Neural progenitor cell (in vitro differentiated cells): ENCODE results near the gene CTTNBP2NL. TPM values are rescaled to one million over a fixed set of nuclear protein-coding genes. Genes with fewer than 3 reads are reported as not detected.

Experiments used
- DNase-seq: peaks from one replicate; pipeline ENCODE4 v3.0.0-alpha.2; 2016; ENCODE audit warnings: low spot score
- H2AFZ ChIP-seq: fragments of 200-600 bp; sonication (generic); replicated peaks from 2 replicates; pipeline ENCODE4 v1.6.1; 2016; ENCODE audit warnings: antibody characterized with exemption
- H3F3A ChIP-seq: fragments of 200-600 bp; sonication (generic); 2 replicates; pipeline ENCODE4 v1.6.1; 2016; ENCODE audit warnings: antibody characterized with exemption, low read depth
- H3K27ac ChIP-seq: fragments of 200-600 bp; sonication (generic); 2 replicates; pipeline ENCODE4 v1.5.1; 2016; ENCODE audit warnings: mild to moderate bottlenecking
- H3K27me3 ChIP-seq: fragments of 200-600 bp; sonication (generic); 2 replicates; pipeline ENCODE4 v1.6.1; 2016; ENCODE audit warnings: mild to moderate bottlenecking, moderate library complexity
- H3K36me3 ChIP-seq: fragments of 200-600 bp; sonication (generic); 2 replicates; pipeline ENCODE4 v1.5.1; 2016
- H3K4me1 ChIP-seq: fragments of 200-600 bp; sonication (generic); 2 replicates; pipeline ENCODE4 v1.6.1; 2016; ENCODE audit warnings: mixed run types
- H3K4me2 ChIP-seq: fragments of 200-600 bp; sonication (generic); 2 replicates; pipeline ENCODE4 v1.6.1; 2016
- H3K4me3 ChIP-seq: fragments of 200-600 bp; sonication (generic); 2 replicates; pipeline ENCODE4 v1.5.1; 2016
- H3K79me2 ChIP-seq: fragments of 200-600 bp; sonication (generic); 2 replicates; pipeline ENCODE4 v1.6.1; 2016; ENCODE audit warnings: low read depth
- H3K9ac ChIP-seq: fragments of 200-600 bp; sonication (generic); 2 replicates; pipeline ENCODE4 v1.6.1; 2016
- H3K9me3 ChIP-seq: fragments of 200-600 bp; sonication (generic); 2 replicates; pipeline ENCODE4 v1.5.1; 2016; ENCODE audit warnings: low read depth
- H4K20me1 ChIP-seq: fragments of 200-600 bp; sonication (generic); 2 replicates; pipeline ENCODE4 v1.6.1; 2016; ENCODE audit warnings: low read depth
- H3K27ac Mint-ChIP-seq: 3 replicates; pipeline ENCODE4 v1.8.0; 2021; ENCODE audit warnings: mixed read lengths
- H3K27me3 Mint-ChIP-seq: 2 replicates; pipeline ENCODE4 v1.8.0; 2022; ENCODE audit warnings: low read depth, mild to moderate bottlenecking, inconsistent platforms, moderate library complexity, mixed read lengths; ENCODE audit not compliant: insufficient read depth
- H3K36me3 Mint-ChIP-seq: 3 replicates; pipeline ENCODE4 v1.8.0; 2021; ENCODE audit warnings: mixed read lengths
- H3K4me1 Mint-ChIP-seq: 3 replicates; pipeline ENCODE4 v1.8.0; 2021; ENCODE audit warnings: mixed read lengths
- H3K4me3 Mint-ChIP-seq: 3 replicates; pipeline ENCODE4 v1.8.0; 2021; ENCODE audit warnings: mild to moderate bottlenecking, moderate library complexity, mixed read lengths
- H3K9me3 Mint-ChIP-seq: 3 replicates; pipeline ENCODE4 v1.8.0; 2020; ENCODE audit warnings: mixed read lengths
- CTCF ChIP-seq: fragments of 200-600 bp; sonication (generic); IDR thresholded peaks from 2 replicates; pipeline ENCODE4 v1.5.1; 2017; ENCODE audit warnings: antibody characterized with exemption, mild to moderate bottlenecking
- EZH2 ChIP-seq: fragments of 200-600 bp; sonication (generic); IDR thresholded peaks from 2 replicates; pipeline ENCODE4 v1.6.1; 2017; ENCODE audit warnings: antibody characterized with exemption, mild to moderate bottlenecking, moderate library complexity
- EZH2phosphoT487 ChIP-seq: fragments of 200-600 bp; sonication (generic); IDR thresholded peaks from 2 replicates; pipeline ENCODE4 v1.6.1; 2017; ENCODE audit warnings: antibody characterized with exemption
- total RNA-seq: library from RNA; depleted of rRNA; stranded (reverse); fragments of >200 nt; gene quantifications from 2 replicates; pipeline ENCODE4 v1.2.3, GENCODE V29; 2015; ENCODE audit warnings: low replicate concordance

The CTTNBP2NL gene
- total RNA-seq, 1 donor from 2014 or later: 27.2 TPM

- no peaks in the 10 kb centered on the region for H3K36me3 Mint-ChIP-seq
- peak overlapping the region; percentile 22 for H3K4me2 ChIP-seq
- H3K27me3 ChIP-seq: no peaks in the 10 kb centered on the region
- TF ChIP-seq CTCF (no peak), EZH2 (no peak), EZH2phosphoT487 (no peak)
- H3K27me3 Mint-ChIP-seq: peaks cover 6% of the 10 kb centered on the region
- peak overlapping the region; percentile 39 for H2AFZ ChIP-seq
- H3K36me3 ChIP-seq: no peaks in the 10 kb centered on the region
- H3F3A ChIP-seq: peaks cover 10% of the 10 kb centered on the region
- H3K4me3 Mint-ChIP-seq: no peak overlapping the region
- H3K27ac ChIP-seq: peak overlapping the region; percentile 10
- H4K20me1 ChIP-seq: no peaks in the 10 kb centered on the region
- peak; percentile 69 for DNase-seq
- H3K9ac ChIP-seq: no peak overlapping the region
- no peaks in the 10 kb centered on the region for H3K79me2 ChIP-seq
- no peaks in the 10 kb centered on the region for H3K9me3 ChIP-seq
- peaks cover 2% of the 10 kb centered on the region for H3K9me3 Mint-ChIP-seq
- peaks cover 3% of the 10 kb centered on the region for H3K4me1 Mint-ChIP-seq
- no peak overlapping the region for H3K27ac Mint-ChIP-seq
- peaks cover 10% of the 10 kb centered on the region for H3K4me1 ChIP-seq
- no peak overlapping the region for H3K4me3 ChIP-seq
These were observed 35.9 kb upstream of the CTTNBP2NL start for GRCh38 chr1:112359961-112360767.

GRCh38 chr1:112363636-112364035 lies 32.4 kb upstream of the CTTNBP2NL start:
- DNase-seq: no peak
- no peaks in the 10 kb centered on the region for H3K9me3 ChIP-seq
- no peaks in the 10 kb centered on the region for H3K27me3 ChIP-seq
- H3K4me3 ChIP-seq: no peak overlapping the region
- H3K4me2 ChIP-seq: no peak overlapping the region
- Mint-ChIP-seq H3K27me3 (peaks cover 7% of the 10 kb centered on the region), H3K27ac (no peak overlapping the region), H3K36me3 (no peaks in the 10 kb centered on the region), H3K9me3 (peaks cover 2% of the 10 kb centered on the region), H3K4me1 (peaks cover 3% of the 10 kb centered on the region), H3K4me3 (no peak overlapping the region)
- TF ChIP-seq EZH2phosphoT487 (no peak), EZH2 (no peak), CTCF (no peak)
- no peak overlapping the region for H3K9ac ChIP-seq
- H3K4me1 ChIP-seq: peaks cover 10% of the 10 kb centered on the region
- H3F3A ChIP-seq: peaks cover 10% of the 10 kb centered on the region
- H2AFZ ChIP-seq: no peak overlapping the region
- no peak overlapping the region for H3K27ac ChIP-seq
- H4K20me1 ChIP-seq: no peaks in the 10 kb centered on the region
- H3K36me3 ChIP-seq: no peaks in the 10 kb centered on the region
- H3K79me2 ChIP-seq: no peaks in the 10 kb centered on the region

- Histone ChIP-seq H3K27ac (no peak overlapping the region), H4K20me1 (no peaks in the 10 kb centered on the region), H2AFZ (no peak overlapping the region), H3K79me2 (no peaks in the 10 kb centered on the region), H3K9ac (no peak overlapping the region), H3K27me3 (peaks cover 6% of the 10 kb centered on the region), H3K4me1 (no peaks in the 10 kb centered on the region), H3K9me3 (no peaks in the 10 kb centered on the region), H3F3A (no peaks in the 10 kb centered on the region), H3K4me2 (no peak overlapping the region), H3K4me3 (no peak overlapping the region), H3K36me3 (no peaks in the 10 kb centered on the region)
- Mint-ChIP-seq H3K4me3 (no peak overlapping the region), H3K36me3 (no peaks in the 10 kb centered on the region), H3K27me3 (peaks cover 15% of the 10 kb centered on the region), H3K27ac (no peak overlapping the region), H3K4me1 (no peaks in the 10 kb centered on the region), H3K9me3 (peaks cover 2% of the 10 kb centered on the region)
- TF ChIP-seq EZH2 (no peak), EZH2phosphoT487 (no peak), CTCF (no peak)
- DNase-seq: no peak
These were observed 27.8 kb upstream of the CTTNBP2NL start for GRCh38 chr1:112368198-112368597.
